ENCODE measurements around the gene TRIM49C. TPM values are rescaled to one million over a fixed set of nuclear protein-coding genes. Genes with fewer than 3 reads are reported as not detected.

The TRIM49C gene
- total and polyA plus RNA-seq, 2 experiments from 2014 or later, result not detected

Small RNA genes lying within 50 kb of the gene (small RNA-seq; reads per million reads assigned to genes)
- not detected for gene AP000827.1 (ENCODE audit: low read depth, low replicate concordance)

Other genes starting within 250 kb of the TRIM49C start
- not detected in 2 replicates for gene TRIM49, start 222.5 kb upstream of the TRIM49C start, total RNA-seq (2014; rRNA removed; shearing (Covaris generic))
- not detected in 2 replicates for gene TRIM49, start 222.5 kb upstream of the TRIM49C start, polyA plus RNA-seq (2016; fragmentation: Nextera tagmentation; extraction: Ambion mirVana)
- gene TRIM64B, start 152.6 kb upstream of the TRIM49C start, total RNA-seq (2014; rRNA removed; shearing (Covaris generic)), result not detected in 2 replicates
- gene TRIM64B, start 152.6 kb upstream of the TRIM49C start, polyA plus RNA-seq (2016; fragmentation: Nextera tagmentation; extraction: Ambion mirVana), result not detected in 2 replicates
- not detected in 2 replicates for gene TRIM49D1, start 108.9 kb upstream of the TRIM49C start, total RNA-seq (2014; rRNA removed; shearing (Covaris generic))
- gene TRIM49D1, start 108.9 kb upstream of the TRIM49C start, polyA plus RNA-seq (2016; fragmentation: Nextera tagmentation; extraction: Ambion mirVana), result not detected in 2 replicates
- not detected in 2 replicates for gene TRIM49D2, start 107.0 kb upstream of the TRIM49C start, total RNA-seq (2014; rRNA removed; shearing (Covaris generic))
- gene TRIM49D2, start 107.0 kb upstream of the TRIM49C start, polyA plus RNA-seq (2016; fragmentation: Nextera tagmentation; extraction: Ambion mirVana), result not detected in 2 replicates
- not detected in 2 replicates for gene TRIM64, start 65.1 kb upstream of the TRIM49C start, total RNA-seq (2014; rRNA removed; shearing (Covaris generic))
- not detected in 2 replicates for gene TRIM64, start 65.1 kb upstream of the TRIM49C start, polyA plus RNA-seq (2016; fragmentation: Nextera tagmentation; extraction: Ambion mirVana)
- gene UBTFL1, start 54.8 kb downstream of the TRIM49C start, total RNA-seq (2014; rRNA removed; shearing (Covaris generic)), result not detected in 2 replicates
- gene UBTFL1, start 54.8 kb downstream of the TRIM49C start, polyA plus RNA-seq (2016; fragmentation: Nextera tagmentation; extraction: Ambion mirVana), result not detected in 2 replicates
- 0.76 TPM in 1 of 2 replicates, not detected in the other for gene NAALAD2, start 103.6 kb downstream of the TRIM49C start, total RNA-seq (2014; rRNA removed; shearing (Covaris generic))
- 0.23 TPM in 1 of 2 replicates, not detected in the other for gene NAALAD2, start 103.6 kb downstream of the TRIM49C start, polyA plus RNA-seq (2016; fragmentation: Nextera tagmentation; extraction: Ambion mirVana)
- gene CHORDC1, start 191.9 kb downstream of the TRIM49C start, total RNA-seq (2014; rRNA removed; shearing (Covaris generic)), result 14.5 and 23.6 TPM in 2 replicates
- gene CHORDC1, start 191.9 kb downstream of the TRIM49C start, polyA plus RNA-seq (2016; fragmentation: Nextera tagmentation; extraction: Ambion mirVana), result 35.6 and 38.2 TPM in 2 replicates

Measured in GM23248 (cell line).